Kidney epithelial cell (primary cell): ENCODE measurements around the gene MYL5. TPM values are rescaled to one million over a fixed set of nuclear protein-coding genes. Genes with fewer than 3 reads are reported as not detected.
A peak's percentile ranks its signal among the peaks of the same experiment; 100 is the strongest.

Experiments used
- DNase-seq: peaks from one replicate; pipeline ENCODE4 v3.0.0-alpha.2; 2010; ENCODE audit warnings: low read depth
- H3K27me3 ChIP-seq: 2 replicates; pipeline ENCODE4 v1.6.0; 2011; ENCODE audit warnings: low read length; ENCODE audit not compliant: control insufficient read depth, insufficient read depth
- H3K36me3 ChIP-seq: 2 replicates; pipeline ENCODE4 v1.5.1; 2011; ENCODE audit warnings: low read length; ENCODE audit not compliant: control insufficient read depth, insufficient read depth
- H3K4me3 ChIP-seq: 2 replicates; pipeline ENCODE4 v1.5.1; 2011; ENCODE audit warnings: low read depth, mild to moderate bottlenecking, control low read depth, low read length
- CTCF ChIP-seq: IDR thresholded peaks from 2 replicates; pipeline ENCODE4 v1.5.1; 2011; ENCODE audit warnings: mild to moderate bottlenecking, moderate library complexity, low read length, control low read depth, inconsistent platforms; ENCODE audit not compliant: insufficient read depth, poor library complexity, severe bottlenecking
- total RNA-seq: library from RNA; depleted of rRNA; stranded (reverse); fragments of >200 nt; gene quantifications from 2 replicates; pipeline ENCODE4 v1.2.3, GENCODE V29; 2015

The MYL5 gene
- total RNA-seq, 1 donor from 2014 or later = 7.8 TPM

- no peak for TF ChIP-seq CTCF
- Histone ChIP-seq H3K36me3 (peaks cover 2% of the 10 kb centered on the region), H3K27me3 (peaks cover 2% of the 10 kb centered on the region), H3K4me3 (peak overlapping the region; percentile 67)
- DNase-seq = no peak
Measured at GRCh38 chr4:675036-675882, 917 bp downstream of the MYL5 start.

- H3K4me3 ChIP-seq = no peak overlapping the region
- no peaks in the 10 kb centered on the region for H3K36me3 ChIP-seq
- no peak for DNase-seq
- H3K27me3 ChIP-seq = peaks cover 2% of the 10 kb centered on the region
- no peak for TF ChIP-seq CTCF
Measured at GRCh38 chr4:675980-676870, 1.9 kb downstream of the MYL5 start.

- no peak for TF ChIP-seq CTCF
- Histone ChIP-seq H3K4me3 (no peak overlapping the region), H3K27me3 (peaks cover 2% of the 10 kb centered on the region), H3K36me3 (no peaks in the 10 kb centered on the region)
- DNase-seq = no peak
Measured at GRCh38 chr4:676871-677235, 2.5 kb downstream of the MYL5 start.

GRCh38 chr4:677431-678293 is 3.3 kb downstream of the MYL5 start:
- Histone ChIP-seq H3K27me3 (peaks cover 2% of the 10 kb centered on the region), H3K4me3 (no peak overlapping the region), H3K36me3 (no peaks in the 10 kb centered on the region)
- no peak for DNase-seq
- TF ChIP-seq CTCF = no peak

DNA sequence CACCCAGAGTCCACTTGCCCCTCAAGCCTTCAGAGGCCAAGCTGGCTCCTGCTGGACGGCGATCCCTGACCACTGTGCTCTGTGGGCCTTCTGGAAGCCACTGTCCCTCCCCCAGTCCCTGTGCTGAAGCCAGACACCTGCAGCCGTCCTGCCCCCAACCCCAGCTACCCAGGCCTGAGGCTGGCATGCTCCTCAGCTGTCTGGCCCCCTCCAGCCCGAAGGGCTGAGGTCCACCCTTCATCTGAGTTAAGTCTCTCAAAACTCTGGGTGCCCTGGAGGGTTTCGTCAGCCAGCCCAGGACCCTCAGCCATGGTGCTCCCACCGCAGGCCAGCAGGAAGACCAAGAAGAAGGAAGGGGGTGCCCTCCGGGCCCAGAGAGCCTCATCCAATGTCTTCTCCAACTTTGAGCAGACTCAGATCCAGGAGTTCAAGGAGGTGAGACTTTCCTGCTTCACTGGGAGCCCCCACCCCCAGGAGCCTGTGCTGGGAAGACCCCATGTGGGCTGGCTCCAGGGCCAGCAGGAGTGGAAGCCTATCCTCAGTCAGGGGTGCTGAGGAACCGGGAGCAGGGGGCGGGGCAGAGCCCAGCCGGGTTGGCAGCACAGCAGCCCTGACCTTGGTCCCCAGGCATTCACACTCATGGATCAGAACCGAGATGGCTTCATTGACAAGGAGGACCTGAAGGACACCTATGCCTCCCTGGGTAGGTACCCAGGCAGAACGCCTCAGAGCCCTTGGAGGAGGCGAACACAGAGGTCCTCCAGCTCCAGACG is 4.2 kb downstream of the MYL5 start:
- Histone ChIP-seq H3K36me3 (no peaks in the 10 kb centered on the region), H3K4me3 (no peak overlapping the region), H3K27me3 (peaks cover 2% of the 10 kb centered on the region)
- DNase-seq = no peak
- TF ChIP-seq CTCF = no peak
